GM12801 (cell line): ENCODE results near the gene SKOR1.

Experiments
- TF ChIP-seq, protein P1 (sequence below): IDR thresholded peaks from one replicate; pipeline ENCODE4 v1.5.1; 2011; ENCODE audit warnings: control low read depth; ENCODE audit not compliant: insufficient read length; ENCODE audit errors: extremely low read depth

Gene SKOR1

DNA sequence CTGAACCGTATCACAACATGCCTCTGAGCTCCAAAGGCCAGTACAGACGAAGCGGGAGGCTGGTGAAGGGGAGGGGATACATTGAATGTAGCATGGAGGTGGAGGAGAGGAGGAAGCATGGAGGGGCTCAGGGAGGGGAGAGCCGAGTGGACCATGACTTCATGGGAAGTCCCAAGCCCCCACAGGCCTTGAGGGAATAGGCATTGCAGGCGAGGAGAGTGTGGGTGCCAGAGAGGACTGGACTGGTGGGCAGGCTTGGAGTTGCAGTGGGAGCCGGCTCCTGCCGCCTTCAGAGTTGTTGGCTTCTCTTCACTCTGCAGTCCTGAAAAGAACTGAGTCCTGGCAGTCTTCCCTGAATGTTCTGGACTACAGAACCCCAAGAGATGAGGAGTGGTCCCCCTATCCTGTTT is 17.8 kb downstream of the SKOR1 start:
- TF ChIP-seq, protein P1, sequence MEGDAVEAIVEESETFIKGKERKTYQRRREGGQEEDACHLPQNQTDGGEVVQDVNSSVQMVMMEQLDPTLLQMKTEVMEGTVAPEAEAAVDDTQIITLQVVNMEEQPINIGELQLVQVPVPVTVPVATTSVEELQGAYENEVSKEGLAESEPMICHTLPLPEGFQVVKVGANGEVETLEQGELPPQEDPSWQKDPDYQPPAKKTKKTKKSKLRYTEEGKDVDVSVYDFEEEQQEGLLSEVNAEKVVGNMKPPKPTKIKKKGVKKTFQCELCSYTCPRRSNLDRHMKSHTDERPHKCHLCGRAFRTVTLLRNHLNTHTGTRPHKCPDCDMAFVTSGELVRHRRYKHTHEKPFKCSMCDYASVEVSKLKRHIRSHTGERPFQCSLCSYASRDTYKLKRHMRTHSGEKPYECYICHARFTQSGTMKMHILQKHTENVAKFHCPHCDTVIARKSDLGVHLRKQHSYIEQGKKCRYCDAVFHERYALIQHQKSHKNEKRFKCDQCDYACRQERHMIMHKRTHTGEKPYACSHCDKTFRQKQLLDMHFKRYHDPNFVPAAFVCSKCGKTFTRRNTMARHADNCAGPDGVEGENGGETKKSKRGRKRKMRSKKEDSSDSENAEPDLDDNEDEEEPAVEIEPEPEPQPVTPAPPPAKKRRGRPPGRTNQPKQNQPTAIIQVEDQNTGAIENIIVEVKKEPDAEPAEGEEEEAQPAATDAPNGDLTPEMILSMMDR, result no peak

DNA sequence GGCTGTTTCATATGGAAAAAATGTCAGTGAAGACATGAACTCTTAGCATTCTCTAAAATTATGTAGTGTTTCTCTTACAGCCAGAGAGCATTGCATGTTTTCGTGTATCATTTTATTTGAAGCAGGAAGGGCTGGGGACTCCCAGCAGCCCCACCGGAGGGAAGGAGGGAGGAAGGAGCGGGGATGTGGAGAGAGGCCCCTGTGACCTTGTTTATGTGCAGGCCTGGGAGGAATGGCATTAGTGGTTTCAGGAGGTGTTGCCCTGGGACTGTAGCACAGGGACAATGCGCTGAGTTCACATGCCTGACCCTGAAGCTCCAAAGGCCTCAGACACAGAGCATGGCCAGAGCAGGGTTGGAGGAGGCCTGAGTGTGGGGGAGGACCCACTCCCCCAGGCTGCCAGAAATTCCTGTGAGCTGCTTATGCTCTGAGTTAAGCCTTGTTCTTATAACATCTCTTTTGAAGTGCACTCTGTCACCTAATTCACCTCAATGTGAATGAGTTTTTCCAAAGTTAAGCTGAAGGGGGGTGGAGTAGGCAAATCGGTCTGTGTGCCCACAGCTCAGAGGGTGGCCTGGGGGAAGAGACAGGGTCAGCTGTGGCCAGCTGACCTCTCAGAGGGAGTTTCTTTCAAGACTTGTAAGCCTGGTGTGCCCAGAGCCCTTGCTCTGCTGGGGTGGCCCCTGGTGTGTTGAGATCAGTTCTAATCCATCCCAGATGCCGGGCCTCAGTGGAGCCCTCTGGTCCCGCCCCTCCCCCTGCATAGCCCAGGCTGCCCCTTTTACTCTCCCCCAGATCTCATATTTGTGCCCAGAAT is 18.5 kb downstream of the SKOR1 start:
- TF ChIP-seq, protein P1, result no peak

DNA sequence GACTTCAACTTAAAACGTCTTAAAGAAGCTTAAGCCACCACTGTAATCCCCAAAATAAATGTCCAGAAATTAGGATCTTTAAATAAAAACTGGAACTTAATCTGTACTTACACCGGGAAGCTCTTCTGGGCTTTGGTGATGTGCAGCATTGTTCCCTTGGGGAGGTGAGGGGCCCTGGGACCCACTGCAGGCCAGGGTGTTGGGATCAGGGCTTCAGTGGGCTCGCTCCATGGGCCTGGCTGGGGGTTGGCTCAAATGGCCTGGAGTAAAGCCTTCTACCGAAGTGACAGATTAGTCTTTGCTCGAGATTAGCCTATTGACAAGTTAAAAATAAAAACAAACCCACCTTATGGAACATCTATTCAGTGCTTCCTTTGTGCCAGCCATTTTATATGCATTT is 20.7 kb downstream of the SKOR1 start:
- TF ChIP-seq, protein P1, result no peak

DNA sequence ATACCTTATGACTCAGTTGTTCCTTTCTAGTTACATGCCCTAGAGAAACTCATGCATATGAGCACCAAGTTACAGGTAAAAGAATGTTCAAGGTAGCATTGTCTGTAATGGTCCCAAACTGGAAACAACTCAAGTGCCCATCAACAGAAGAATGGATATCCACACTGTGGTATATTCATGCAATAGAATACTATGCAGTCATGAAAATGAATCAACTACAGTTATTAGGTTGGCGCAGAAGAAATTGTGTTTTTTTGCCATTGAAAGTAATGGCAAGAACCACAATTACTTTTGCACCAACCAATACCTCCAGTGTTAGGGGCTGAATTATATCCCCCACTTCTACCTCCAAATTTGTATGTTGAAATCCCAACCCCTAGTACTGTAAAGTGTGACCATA is 24.2 kb downstream of the SKOR1 start:
- TF ChIP-seq, protein P1, result no peak

DNA sequence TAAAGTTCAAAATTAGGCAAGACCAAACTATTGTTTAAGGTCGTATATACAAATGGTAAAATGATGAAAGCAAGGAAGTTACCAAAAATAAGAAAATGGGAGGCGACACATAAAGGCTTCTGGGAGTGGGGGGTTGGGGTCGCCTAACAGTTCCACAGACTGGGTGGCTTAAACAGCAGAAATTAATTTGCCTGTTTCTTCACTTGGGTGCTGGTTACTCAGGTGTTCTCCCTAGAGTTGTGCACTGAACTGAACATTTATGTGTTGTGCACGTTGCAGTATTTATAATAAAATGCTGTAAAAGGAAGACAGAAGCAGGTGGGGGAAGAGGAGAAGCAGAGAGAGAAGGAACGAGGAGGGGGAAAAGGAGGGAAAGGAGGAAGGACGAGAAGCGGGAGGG is 25.0 kb downstream of the SKOR1 start:
- TF ChIP-seq, protein P1, result no peak

DNA sequence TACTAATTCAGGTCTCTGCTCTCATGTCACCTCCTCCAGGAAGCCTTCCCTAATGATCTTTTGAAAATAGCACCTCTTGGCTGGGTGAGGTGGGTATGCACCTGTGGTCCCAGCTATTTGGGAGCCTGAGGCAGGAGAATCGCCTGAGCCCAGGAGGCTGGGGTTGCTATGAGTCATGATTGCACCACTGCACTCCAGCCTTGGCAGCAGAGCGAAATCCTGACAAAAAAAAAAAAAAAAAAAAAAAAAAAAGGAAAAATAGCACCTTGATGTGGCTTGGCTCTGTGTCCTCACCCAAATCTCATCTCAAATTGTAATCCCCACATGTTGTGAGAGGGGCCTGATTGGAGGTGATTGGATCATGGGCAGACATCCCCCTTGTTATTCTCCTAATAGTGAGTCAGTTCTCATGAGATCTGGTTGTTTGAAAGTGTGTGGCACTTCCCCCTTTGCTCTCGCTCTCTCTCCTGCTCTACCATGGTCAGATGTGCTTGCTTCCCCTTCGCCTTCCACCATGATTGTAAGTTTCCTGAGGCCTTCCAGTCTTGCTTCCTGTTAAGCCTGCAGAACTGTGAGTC is 25.8 kb downstream of the SKOR1 start:
- TF ChIP-seq, protein P1, result no peak

DNA sequence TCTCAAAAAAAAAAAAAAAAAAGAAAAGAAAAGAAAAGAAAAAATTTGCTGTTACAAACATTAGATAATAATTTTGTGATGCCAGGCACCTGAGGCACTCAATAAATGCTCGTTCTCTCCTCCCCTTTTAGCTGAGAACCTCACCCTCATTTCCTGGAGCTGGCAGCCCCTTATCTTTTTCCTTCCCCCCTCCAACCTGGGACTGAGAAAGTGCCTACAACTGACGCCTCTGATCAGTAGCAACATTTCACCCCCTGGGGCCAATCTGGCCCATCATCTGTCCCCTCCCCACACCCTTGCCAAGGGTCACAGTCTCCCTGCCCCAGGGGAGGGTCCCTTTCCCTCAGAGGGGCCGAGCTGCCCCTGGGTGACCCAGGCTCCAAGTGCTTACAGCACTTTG is 27.1 kb downstream of the SKOR1 start:
- TF ChIP-seq, protein P1, result no peak
